Islet precursor cell (in vitro differentiated cells): ENCODE results near the gene SIM2.

Experiments
- DNase-seq: peaks from one replicate; pipeline ENCODE4 v3.0.0-alpha.2; 2018

Gene SIM2

GRCh38 chr21:36769051-36769839 is 70.3 kb downstream of the SIM2 start:
- peak; percentile 24 for DNase-seq

GRCh38 chr21:36773117-36773516 is 74.2 kb downstream of the SIM2 start:
- no peak for DNase-seq

GRCh38 chr21:36773995-36774394 is 75.1 kb downstream of the SIM2 start:
- DNase-seq = no peak

- no peak for DNase-seq
Measured at GRCh38 chr21:36776981-36777617, 78.2 kb downstream of the SIM2 start.

- no peak for DNase-seq
Measured at GRCh38 chr21:36780861-36781260, 81.9 kb downstream of the SIM2 start.

GRCh38 chr21:36783612-36784374 is 84.9 kb downstream of the SIM2 start:
- peak; percentile 85 for DNase-seq

- no peak for DNase-seq
Measured at GRCh38 chr21:36784947-36785346, 86.0 kb downstream of the SIM2 start.

GRCh38 chr21:36785615-36786014 is 86.7 kb downstream of the SIM2 start:
- no peak for DNase-seq

GRCh38 chr21:36786186-36786585 is 87.3 kb downstream of the SIM2 start:
- no peak for DNase-seq

GRCh38 chr21:36788120-36788638 is 89.3 kb downstream of the SIM2 start:
- no peak for DNase-seq

- no peak for DNase-seq
Measured at GRCh38 chr21:36790616-36791015, 91.7 kb downstream of the SIM2 start.

GRCh38 chr21:36791180-36791579 is 92.3 kb downstream of the SIM2 start:
- no peak for DNase-seq

- no peak for DNase-seq
Measured at GRCh38 chr21:36791695-36792470, 93.0 kb downstream of the SIM2 start.

- no peak for DNase-seq
Measured at GRCh38 chr21:36792505-36792967, 93.6 kb downstream of the SIM2 start.

- DNase-seq = no peak
Measured at GRCh38 chr21:36796070-36796469, 97.2 kb downstream of the SIM2 start.

GRCh38 chr21:36798491-36798890 is 99.6 kb downstream of the SIM2 start:
- DNase-seq = no peak
